GM15510 (cell line): ENCODE results near the gene MX2.

Experiments
- POLR2A ChIP-seq: IDR thresholded peaks from 3 replicates; pipeline ENCODE4 v1.6.1; 2011; ENCODE audit warnings: borderline replicate concordance; ENCODE audit not compliant: insufficient read length; ENCODE audit errors: extremely low read depth

MX2 gene

GRCh38 chr21:41403331-41403730 lies 41.5 kb downstream of the MX2 start:
- TF ChIP-seq POLR2A: no peak

- no peak for TF ChIP-seq POLR2A
Measured at GRCh38 chr21:41403966-41404365, 42.1 kb downstream of the MX2 start.

GRCh38 chr21:41405321-41405720 lies 43.5 kb downstream of the MX2 start:
- TF ChIP-seq POLR2A: no peak

GRCh38 chr21:41406340-41406739 lies 44.5 kb downstream of the MX2 start:
- no peak for TF ChIP-seq POLR2A

GRCh38 chr21:41407541-41408460 lies 46.0 kb downstream of the MX2 start:
- TF ChIP-seq POLR2A: no peak

GRCh38 chr21:41410361-41410760 lies 48.5 kb downstream of the MX2 start:
- TF ChIP-seq POLR2A: no peak

GRCh38 chr21:41410767-41411448 lies 49.1 kb downstream of the MX2 start:
- no peak for TF ChIP-seq POLR2A

GRCh38 chr21:41411449-41412089 lies 49.7 kb downstream of the MX2 start:
- no peak for TF ChIP-seq POLR2A

GRCh38 chr21:41418393-41418792 lies 56.6 kb downstream of the MX2 start:
- TF ChIP-seq POLR2A: no peak

GRCh38 chr21:41418956-41419680 lies 57.3 kb downstream of the MX2 start:
- no peak for TF ChIP-seq POLR2A

GRCh38 chr21:41419921-41420862 lies 58.4 kb downstream of the MX2 start:
- peak; percentile 18 for TF ChIP-seq POLR2A

- TF ChIP-seq POLR2A: no peak
Measured at GRCh38 chr21:41422546-41423304, 60.9 kb downstream of the MX2 start.

GRCh38 chr21:41425588-41425953 lies 63.7 kb downstream of the MX2 start:
- TF ChIP-seq POLR2A: no peak
